Stimulated activated CD4-positive, alpha-beta T cell treated with anti-CD3 and anti-CD28 coated beads, Interleukin-15, amount 100 ng/mL, for 24 hours (primary cell): ENCODE measurements around the gene AUTS2.

Source experiments
- DNase-seq: peaks from one replicate; pipeline ENCODE4 v3.0.0-alpha.2; 2020

Gene AUTS2

DNA sequence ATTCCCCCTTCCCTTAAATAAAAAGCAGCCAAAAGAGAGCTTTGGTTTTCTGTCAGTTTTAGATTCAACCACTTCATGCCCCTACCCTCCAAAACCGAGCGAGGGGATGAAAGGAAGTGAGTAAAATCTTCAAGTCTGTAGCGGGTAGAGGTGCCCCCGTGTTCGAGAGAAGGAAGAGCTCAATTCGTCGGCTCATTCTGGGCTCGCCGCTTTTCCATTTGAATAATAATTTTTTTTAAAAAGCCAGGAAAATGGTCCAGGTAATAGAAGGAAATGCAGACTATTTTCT lies 1097.5 kb downstream of the AUTS2 start:
- no peak for DNase-seq

DNA sequence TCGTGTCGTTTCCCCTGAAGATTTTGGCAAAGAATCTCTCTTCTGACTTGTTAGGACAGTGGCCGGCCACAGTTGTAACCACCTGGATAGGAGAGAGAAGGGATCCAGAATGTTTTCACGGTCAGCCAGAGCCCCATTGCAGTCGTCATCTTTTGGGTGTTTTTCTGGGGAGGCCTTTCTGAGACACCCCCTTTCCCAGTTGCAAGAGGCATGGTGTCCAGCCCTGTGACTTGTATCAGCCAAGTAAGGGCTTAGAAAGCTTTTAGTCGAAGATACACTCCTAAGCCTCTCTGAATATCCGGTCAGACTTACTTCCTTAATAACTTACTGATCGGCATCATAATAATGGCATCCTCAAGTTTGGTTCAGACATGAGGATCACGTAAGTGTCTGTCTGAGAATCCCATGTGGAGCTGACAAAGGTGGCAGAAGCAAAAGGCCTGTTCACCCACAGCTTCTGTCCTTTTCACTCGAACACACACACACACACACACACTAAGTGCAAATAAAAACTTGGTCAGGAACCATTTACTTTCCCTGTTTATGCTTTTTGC lies 1098.0 kb downstream of the AUTS2 start:
- no peak for DNase-seq

DNA sequence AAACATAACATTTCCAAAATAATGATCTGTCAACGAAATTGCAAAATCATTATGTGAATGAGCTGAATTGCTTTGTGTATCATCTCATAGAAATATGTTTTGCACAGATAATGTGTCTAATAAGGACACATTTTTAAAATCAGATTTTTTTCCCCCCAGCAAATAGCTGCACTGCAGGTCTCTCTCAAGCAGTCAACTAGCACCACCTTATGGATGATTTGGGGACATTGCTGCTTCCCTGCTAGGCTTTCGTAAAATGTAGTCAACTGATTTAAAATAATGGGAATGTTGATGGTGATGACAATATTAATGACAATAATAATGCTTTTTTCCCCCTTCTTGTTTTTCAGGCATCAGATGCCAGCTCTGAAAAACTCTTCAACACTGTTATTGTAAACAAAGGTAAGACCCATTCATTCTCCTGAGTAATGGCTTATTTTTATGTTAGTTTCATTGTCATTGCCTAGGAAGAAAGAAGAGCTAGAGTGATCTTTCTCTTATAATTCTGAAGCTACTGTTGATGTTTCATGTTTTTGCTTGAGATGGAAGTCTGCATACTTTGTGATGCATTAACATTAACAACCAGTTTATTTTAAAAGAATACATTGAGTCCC lies 1100.1 kb downstream of the AUTS2 start:
- no peak for DNase-seq

DNA sequence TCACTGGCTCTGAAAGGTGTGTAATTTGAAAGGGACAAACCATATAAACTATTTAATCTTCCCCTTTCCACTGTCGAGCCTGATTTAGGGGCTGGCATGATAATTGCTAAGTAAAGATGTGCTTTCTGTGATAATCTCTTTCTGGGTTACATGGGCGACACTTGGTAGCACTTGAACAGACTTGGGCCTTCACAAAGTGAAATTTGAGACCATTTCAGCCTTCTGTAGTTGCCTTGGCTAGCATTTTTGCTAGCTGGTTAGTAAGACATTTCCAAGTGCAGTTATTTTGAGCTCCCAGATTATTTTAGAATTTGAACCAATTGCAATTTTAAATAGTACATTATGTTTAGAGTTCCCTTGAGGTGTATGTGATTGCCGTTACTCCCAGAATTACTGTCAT lies 1101.0 kb downstream of the AUTS2 start:
- no peak for DNase-seq

DNA sequence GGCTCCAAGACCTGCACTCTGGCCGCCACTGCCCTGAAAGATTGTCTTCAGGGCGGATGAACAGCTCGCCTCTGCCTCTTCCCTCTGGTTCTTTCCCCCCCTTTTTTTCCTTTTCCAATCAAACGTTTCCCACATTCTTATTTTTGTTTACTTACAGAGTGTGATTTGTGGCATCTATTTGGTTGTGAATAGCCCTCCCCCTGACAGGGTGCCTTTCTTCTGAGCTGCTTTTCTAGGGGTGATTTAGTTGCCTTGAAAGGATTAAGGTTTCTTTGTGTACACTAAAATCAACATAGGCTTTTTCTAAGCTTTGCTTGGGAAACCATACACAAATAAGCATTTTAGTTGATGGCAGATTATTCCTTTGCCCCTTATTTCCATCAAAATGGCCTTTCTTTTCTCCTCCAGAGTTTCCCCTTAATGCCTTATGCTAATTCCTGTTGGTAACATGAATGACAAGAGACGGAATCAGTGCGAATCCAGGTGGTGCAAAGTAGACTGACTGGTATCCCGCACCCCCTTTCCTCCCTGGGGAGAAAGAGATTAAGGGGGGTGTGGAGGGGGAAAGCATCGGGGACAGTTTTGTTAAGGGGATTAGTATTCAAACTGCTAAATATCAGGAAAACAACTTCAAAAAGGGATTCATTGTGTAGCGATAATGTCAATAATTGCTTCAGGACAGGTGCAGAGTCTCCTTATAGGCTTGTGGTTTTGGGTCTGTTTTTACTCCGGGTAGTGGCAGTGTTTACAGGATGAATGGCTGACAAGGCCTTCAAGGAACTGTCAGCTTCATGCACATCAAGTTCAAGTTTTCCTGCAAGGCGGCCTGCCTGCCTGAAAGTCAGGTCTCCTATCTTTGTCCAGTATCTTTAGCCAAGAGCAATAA lies 1102.0 kb downstream of the AUTS2 start:
- DNase-seq, result no peak

DNA sequence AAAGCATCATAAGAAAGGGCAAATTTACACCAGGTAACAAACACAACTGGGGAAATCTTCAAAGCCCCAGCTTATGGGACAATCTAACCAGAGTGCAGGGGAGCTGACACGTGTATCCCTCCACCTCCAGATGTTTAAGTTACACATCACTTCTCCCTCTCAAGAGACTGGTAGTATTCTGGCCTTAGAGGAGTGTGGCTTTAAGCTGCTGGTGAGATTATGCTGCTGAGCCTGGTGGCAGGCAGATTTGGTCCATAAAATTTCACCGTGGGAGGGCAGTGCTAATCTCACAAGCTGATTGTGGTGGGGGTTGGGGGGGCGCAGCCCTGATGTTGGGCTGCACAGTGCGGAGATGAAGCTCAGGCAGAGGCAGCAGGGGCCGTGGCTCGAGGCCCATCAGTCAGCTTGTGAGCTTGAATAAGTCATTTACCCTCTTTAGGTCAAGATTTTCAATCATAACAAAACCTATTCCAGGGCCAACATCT lies 1102.7 kb downstream of the AUTS2 start:
- DNase-seq, result no peak

DNA sequence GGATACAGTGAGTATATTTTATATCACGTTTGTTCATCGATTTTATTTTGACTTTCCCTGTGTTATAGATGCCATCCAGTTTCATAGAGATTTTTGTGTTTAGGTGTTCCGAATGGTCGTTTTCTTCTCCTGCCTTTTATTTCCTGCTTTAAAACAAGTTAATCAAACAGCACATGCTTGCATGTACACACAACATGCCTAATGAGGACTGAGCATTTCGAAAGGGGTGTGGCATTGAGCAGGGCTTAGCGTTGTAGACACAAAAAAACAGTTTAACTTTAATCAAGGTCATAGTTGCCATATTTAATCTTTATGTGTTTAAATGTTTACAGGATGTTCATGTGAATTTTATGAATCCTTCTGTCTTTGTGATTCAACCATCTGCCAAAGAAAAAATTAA lies 1103.2 kb downstream of the AUTS2 start:
- DNase-seq, result no peak

DNA sequence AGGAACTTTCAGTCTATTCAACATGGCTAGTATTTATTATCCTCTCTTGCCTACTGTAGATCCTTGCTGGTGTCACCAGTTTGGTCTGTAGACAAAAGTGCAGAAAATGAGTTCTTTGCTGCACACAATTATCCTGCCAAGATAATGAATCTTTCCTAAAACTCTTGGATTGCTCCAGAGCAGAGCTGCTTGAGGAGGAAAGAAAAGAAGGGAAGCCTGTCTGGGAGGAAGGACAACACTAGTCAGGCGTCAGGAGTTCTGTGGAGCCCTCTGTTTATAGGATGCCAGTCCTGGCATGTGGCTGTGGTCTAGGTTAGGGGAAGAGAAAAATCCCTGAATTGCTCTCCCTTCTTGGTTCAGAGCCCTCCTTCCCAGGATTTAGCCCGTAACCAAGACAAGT lies 1103.7 kb downstream of the AUTS2 start:
- no peak for DNase-seq

DNA sequence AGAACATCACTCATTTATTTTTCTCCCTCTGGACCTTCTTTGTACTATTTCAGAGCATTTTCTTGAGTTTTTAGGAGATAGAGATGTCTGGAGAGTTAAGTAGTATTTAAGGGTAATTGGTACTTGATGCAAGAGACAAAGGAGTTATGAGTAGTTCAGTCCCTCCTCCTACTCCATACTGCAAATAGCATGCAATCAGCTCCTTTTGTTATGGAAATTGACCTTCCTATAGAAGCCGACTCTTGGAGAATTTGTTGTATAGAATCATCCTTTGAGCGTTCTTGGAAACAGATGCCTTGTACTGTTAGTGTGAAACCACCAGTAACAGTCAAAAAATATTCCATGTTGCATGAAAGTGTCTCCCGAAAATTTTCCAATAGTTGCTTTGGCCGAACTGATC lies 1105.5 kb downstream of the AUTS2 start:
- no peak for DNase-seq

DNA sequence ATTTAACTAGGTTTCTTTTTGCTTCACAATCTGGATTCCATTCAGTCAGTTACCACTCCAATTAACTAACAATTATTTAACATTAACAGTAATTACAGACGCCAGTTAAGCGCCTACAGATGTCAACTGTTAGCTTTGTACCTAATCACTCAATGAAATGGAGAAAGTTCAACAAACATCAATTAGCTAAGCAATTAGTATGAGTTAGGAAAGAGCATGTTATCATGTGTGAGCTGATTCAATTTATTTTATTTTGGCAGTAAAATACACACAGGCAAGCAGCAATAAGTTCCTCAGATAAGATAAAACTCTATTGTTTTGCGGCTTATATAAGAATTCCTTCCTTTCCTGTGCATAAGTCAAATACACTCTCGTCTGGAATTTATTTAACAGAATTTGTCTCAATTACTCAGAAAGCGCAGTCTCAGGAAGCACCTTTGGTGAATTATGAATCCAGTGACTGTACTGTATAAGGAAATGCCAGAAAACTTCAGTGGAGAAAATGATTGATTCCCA lies 1106.6 kb downstream of the AUTS2 start:
- DNase-seq, result no peak

DNA sequence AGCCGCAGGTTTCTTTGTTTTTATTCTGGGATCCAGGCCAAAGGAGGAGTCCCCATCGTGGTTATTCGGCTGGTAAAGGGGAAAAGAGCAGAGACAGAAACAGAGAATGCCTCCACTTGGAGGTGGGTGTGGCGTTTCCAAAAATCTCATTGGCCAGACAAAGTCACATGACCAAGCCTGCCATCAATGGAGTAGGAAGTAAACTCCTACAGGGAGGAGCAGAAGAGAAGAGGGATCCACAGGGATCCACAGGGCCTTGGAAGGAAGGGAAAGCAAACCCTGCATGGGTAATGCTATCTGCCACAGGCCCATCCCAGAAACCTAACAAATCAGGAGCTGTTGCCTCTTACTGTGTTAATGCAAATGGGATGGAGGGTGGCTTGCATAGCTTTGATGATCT lies 1107.9 kb downstream of the AUTS2 start:
- DNase-seq, result no peak

DNA sequence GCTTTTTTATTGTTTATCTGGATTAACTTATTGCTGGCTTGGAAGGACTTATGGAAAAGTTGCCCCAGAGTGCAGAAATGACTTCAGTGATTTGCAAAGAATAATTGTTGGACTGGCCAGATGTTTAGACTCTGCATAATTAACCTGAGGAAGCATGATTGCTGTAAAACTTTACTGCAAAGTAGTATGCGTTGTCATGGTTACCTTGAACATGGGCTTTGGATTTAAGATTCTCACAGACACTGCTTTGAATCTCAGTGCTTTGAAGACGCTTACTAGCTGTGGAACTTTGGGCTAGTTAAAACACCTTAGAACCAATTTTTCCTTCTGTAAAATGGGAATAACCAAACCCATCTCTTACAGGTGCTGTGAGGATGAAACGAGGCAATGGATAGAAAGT lies 1108.4 kb downstream of the AUTS2 start:
- DNase-seq, result no peak

DNA sequence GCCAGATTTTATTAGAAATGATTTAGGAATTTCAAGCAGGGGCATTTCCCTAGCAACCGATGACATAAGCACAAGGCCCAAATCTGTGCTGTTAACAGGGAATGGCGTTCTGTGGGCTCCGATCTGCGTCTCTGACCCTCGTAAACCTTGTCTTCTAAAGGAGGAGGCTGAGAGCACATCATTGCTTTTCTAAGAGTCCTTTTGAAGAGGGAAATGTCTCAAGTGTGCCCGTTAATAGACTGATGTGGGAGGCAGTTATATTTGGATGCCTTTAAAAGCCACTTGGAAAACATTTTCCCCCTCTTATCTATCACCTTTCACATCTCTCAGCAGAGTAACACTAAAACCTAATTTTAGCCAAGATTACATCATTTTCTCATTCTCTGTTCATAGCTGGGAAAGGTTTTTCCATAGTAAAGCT lies 1109.6 kb downstream of the AUTS2 start:
- no peak for DNase-seq

DNA sequence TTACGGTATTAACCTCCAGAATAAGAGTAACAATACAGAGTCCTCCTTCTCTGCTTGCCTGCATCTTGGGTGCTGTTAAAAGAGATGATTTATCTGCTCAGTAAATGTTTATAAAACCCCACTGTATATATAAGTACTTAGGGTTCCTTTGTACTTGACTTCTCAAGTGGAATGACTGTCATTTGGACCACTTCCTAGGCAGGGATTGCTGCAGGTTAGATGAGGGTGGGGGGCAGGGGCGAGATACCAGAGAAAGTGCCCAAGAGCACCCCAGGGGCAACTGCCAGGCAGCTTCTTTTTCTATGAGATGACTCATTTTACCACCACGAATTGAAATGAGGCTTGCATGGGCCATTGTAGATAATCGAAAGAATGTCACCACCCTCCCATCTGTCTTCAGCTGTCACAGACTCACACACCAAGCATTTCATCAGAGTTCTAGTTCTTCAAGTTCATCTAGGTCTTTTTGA lies 1111.8 kb downstream of the AUTS2 start:
- no peak for DNase-seq

DNA sequence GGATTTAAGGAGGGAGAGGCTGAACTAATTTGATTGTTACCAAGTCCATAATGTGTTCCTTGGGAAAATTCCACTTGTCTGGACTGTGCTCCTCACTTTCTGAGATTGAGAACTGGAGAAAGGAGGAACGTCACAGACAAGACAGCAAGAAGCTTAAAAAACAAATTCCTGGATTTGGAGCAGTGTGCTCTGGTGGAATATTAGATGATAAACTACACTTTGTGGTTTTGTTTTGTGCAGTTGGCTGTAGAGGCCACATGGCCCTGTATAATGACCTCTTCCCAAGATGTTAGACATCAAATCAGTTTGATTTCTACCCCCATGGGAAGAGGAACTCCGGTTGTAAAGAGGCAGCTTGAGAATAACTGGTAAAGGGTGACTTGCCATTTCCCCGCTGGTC lies 1112.4 kb downstream of the AUTS2 start:
- DNase-seq, result no peak

DNA sequence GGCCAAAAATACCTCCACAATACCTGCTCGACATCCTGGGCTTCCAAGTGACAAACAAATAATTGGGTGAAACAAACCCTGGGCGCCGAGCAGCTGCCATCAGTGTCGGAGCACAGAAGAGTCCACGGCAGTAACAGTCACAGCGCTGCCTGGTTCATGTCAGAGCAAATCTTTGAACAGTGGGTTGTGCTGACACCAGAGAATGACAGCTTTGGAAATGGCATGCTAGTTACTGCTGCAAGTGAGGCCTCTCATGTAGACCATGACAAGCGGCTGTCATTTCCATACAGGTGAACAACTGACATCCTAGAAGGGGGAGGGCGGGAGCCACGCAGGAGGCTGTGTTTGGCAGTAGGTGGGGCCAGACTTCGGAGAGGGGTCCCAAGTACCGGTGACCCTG lies 1113.2 kb downstream of the AUTS2 start:
- no peak for DNase-seq

DNA sequence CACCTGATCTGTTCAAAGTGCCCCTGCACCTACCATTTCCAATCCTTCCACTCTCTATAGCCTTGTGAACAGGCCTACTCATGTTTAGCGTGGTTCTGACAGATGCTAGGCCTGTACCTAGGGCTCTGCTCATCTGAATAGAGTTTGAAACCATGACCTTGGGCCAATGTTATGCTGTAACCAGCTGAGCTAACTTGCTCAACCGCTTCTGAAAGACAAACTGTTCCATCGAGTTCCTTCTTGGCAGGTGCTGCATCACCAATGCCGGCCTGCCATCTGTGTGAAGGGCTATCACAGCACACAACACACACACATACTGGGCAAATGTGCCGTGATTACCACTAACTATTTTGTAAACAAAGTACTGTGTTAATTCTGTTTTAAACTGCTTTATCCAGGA lies 1114.7 kb downstream of the AUTS2 start:
- DNase-seq, result no peak

DNA sequence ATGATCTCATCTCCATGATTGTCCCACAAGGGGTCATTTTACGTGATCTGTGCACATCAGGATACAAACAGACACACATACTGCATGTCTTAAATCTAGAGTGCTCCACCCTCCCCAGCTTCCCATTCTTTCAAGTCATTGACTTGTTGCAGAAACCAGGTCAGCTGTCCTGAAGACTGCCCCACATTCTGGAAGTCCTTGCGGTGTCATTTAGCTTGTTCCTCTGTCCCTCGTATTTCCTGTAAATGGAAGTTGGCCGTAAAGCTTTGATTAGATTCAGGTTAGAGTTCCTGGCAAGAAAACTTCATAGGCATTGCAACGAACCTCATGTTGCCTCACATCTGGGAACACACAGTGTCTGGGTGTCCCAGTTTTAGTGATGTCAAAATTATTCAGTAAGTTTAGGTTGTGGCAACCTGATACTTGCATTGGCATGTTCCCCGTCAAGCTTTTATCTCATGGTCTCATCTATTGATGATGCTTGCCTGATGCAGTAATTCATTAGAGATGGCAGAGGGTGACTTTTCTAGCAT lies 1116.3 kb downstream of the AUTS2 start:
- no peak for DNase-seq

DNA sequence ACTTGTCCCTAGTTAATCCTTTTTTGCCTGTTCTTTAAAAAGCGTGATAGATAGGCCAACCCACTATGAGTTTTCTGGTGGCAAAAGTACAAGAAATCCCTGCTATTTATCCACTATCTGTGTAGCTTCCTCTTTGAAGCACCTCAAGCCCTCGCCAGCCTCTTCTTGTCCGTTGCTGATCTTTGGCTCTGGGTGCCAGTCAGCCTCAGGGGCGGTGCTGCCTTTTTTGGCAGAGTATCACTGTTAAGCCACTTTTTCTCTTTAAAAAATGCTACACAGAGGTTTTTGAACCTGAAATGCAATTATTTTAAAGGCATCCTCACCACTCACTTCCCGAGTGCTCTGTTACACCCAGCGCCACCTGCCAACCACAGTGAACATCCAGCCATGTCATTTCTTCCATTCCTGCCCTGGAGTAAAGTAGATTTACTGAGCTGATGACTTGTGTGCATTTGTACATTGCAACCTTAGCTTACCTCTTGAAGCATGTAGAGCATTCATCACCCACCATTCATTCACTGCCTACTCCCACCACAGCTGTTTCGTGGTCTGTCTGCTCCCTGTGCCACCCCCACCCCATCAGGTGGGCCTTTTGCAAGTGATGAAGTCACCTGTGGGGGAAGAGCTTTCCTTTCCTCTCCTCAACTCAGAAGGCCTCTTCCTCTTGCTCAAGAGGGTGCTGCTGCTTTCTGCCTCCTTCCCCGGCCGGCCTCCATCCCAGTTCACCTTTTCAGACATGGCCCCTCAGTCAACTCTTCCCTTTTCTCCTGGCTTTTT lies 1119.5 kb downstream of the AUTS2 start:
- no peak for DNase-seq

DNA sequence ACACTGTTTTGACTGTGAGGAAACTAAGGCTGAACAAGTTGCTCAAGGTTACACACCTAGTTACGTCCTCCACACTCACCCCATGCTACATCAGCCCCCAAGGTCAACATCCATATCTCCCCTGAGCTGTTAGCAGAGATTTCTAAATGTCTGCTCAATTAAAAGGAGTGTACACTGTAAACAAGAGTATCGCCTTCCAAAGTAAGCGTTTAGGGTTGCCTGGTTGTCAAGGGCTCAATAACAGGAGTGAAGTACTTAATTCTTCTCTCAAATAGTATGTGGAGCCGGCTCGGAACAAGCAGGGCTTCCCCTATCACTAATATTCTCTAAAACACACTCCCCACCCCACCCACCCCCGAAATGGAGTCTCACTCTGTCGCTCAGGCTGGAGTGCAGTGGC lies 1120.8 kb downstream of the AUTS2 start:
- no peak for DNase-seq

DNA sequence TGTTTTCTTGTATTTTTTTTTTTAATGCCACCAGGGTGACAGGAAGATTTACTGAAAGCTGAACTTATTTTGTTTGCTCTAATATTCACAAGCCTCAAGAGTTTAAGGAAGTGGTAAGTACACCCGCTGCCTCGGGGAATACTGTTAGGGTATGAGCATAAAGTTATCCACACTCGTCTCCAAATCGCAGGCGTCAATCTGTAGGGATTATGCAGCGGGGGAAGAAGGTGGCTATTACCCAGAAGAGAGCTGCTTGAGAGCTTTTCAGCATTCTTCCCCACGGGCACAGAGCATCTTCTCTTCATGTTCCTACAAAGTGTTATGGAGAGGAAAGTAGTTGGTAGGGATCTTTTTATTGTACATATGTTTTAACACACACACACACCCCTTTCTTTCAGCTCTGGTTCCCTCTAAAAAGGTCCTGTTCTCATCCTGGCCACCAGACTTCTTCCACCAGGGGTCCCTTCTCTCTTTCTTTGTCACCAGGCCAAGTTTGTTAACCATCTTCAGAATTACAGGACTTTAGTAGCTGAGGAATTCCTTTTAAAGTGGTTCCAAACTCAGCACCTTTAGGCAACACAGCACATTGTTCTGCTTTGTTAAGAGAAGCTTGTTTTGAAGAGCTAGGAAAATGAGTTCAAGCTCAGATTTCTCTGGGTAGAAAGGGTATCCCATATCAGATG lies 1122.1 kb downstream of the AUTS2 start:
- DNase-seq, result no peak

DNA sequence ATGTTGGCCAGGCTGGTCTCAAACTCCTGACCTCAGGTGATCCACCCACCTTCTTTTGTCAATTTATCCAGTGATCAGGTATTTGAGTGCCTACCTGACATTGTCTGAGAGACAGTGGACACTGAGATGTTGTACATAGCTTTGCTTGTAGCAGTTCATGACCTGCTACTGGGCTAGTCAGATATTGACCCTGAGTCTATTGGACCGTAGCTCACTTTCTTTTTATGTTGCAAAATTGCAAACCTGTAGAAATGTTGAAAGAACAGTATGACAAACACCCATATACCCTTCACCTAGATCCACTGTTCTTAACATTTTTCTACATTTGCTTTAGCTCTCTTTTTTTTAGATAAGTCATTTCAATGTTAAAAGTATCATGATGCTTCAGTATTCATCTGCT lies 1123.2 kb downstream of the AUTS2 start:
- DNase-seq, result no peak
